ENCODE data around the gene NIP7. TPM values are rescaled to one million over a fixed set of nuclear protein-coding genes. Genes with fewer than 3 reads are reported as not detected.

NIP7 gene
- total and polyA plus RNA-seq, 2 donors (not counting 3 experiments of a cell fraction or from before 2014, with no cell fraction given), result 8.8 to 46.8 TPM

DNA sequence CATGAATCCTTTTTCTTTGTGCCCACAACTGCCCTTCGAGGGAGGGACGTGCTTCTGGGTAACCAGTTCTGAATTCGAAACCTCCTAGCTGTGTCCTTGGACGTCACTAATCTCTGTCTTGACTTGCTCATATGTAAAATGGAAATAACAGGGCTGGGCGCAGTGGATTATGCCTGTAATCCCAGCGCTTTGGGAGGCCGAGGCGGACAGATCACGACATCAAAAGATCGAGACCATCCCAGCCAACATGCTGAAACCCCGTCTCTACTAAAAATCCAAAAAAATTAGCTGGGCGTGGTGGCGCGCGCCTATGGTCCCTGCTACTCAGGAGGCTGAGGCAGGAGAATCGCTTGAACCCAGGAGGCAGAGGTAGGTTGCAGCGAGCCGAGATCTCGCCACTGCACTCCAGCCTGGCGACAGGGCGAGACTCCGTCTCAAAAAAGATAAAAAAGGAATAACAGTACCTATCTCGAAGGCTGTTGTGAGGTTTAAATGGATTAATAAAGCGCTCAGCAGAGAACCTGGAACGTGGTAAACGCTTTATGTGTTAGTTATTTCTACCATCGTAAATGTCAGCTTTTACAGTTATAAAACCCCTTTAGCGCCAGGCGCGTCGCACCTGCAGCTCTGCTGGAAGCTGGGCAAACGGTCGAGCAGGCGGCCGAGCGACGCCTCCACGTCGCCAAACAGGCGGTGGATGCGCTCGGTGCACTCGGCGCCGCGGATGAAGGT lies 849 bp upstream of the NIP7 start:
- intact Hi-C loops (cut with micrococcal nuclease) (loop anchor here (1.0 kb wide), 3 partner anchors 8 to 47 kb away; partner anchors contain the start of genes PDF and VPS4A), dilution Hi-C loops (cut with MboI; ENCODE audit: extremely low pct_ligation_motif_present, low sequenced_read_pairs) (no loop called here)
- peak overlapping the region; percentile 68 for H3K4me2 ChIP-seq (ENCODE audit: insufficient read depth, low read length)
- peaks cover 17 to 25% of the 10 kb centered on the region in 2 experiments for H3K36me3 ChIP-seq (ENCODE audit: control insufficient read depth in 2 of 2, extremely low read depth in 1 of 2, insufficient read depth in 2 of 2, low read length in 2 of 2)
- peak overlapping the region; percentile 82 for H2AFZ ChIP-seq (ENCODE audit: low read depth, low read length)
- BruUV-seq (replicated peaks), result TSS peak; percentile 73
- H3K27me3 ChIP-seq (ENCODE audit: control insufficient read depth in 2 of 2, insufficient read depth in 2 of 2, low read length in 2 of 2), result no peaks in the 10 kb centered on the region
- TF ChIP-seq POLR2AphosphoS5 (IDR thresholded peaks at IDR 0.05; ENCODE audit: insufficient read depth, low read depth, low read length), result no peak
- TF ChIP-seq GATA2 (IDR thresholded peaks at IDR 0.05; ENCODE audit: insufficient read depth, insufficient read length, low read depth, low read length), result no peak
- no peak for TF ChIP-seq MYC (IDR thresholded peaks at IDR 0.05; ENCODE audit: low read depth, low read length)
- no peak for TF ChIP-seq JUN (IDR thresholded peaks at IDR 0.05; ENCODE audit: borderline replicate concordance, insufficient read depth, insufficient read length, low read depth)
- no peak for TF ChIP-seq POLR2A (IDR thresholded peaks at IDR 0.05; ENCODE audit: low read depth, low read length)
- TF ChIP-seq, protein P1, sequence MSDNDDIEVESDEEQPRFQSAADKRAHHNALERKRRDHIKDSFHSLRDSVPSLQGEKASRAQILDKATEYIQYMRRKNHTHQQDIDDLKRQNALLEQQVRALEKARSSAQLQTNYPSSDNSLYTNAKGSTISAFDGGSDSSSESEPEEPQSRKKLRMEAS (IDR thresholded peaks at IDR 0.05; ENCODE audit: insufficient read depth, insufficient read length), result no peak
- no peak for TF ChIP-seq FOS (IDR thresholded peaks at IDR 0.05; ENCODE audit: borderline replicate concordance, insufficient read depth, low read length)
- no peak for TF ChIP-seq CTCF (IDR thresholded peaks at IDR 0.05; ENCODE audit: extremely low read depth in 1 of 2, insufficient read depth in 1 of 2, low read depth in 1 of 2, low read length in 2 of 2)
- ChIA-PET CTCF (interaction anchor here (1.2 kb wide), 1 partner anchor 10 kb away, joined by 5 read pairs; no protein-coding TSS in a partner anchor), POLR2A (interaction anchor here (1.3 kb wide), 1 partner anchor 8 kb away, joined by 3 read pairs; the partner anchor contains the start of gene PDF)
- H3K9me1 ChIP-seq (replicated peaks; ENCODE audit: control insufficient read depth, extremely low read depth, insufficient read depth, low read length), result no peaks in the 10 kb centered on the region
- H3K79me2 ChIP-seq (ENCODE audit: control insufficient read depth, insufficient read depth, low read length), result peaks cover 29% of the 10 kb centered on the region
- FAIRE-seq (no peak), DNase-seq (ENCODE audit: low read depth, low spot score) (no peak)
- peak overlapping the region; percentile 90 for H3K9ac ChIP-seq (replicated peaks; ENCODE audit: extremely low read depth, insufficient read depth, low read length)
- H3K4me3 ChIP-seq (replicated peaks in 1 of 3; ENCODE audit: insufficient read depth in 1 of 3, low read depth in 1 of 3, low read length in 3 of 3), result peak overlapping the region; percentile 55 to 81 (median 75)
- H3K9me3 ChIP-seq (replicated peaks; ENCODE audit: control insufficient read depth, insufficient read depth, low read length), result no peaks in the 10 kb centered on the region
- peaks cover 16% of the 10 kb centered on the region for H3K4me1 ChIP-seq (ENCODE audit: control insufficient read depth, extremely low read depth, insufficient read depth, low read length)
- H3K27ac ChIP-seq (ENCODE audit: insufficient read depth, low read depth, low read length), result peak overlapping the region; percentile 86
- no peaks in the 10 kb centered on the region for H4K20me1 ChIP-seq (replicated peaks; ENCODE audit: control insufficient read depth, extremely low read depth, insufficient read depth, low read length)
